IMR-90 (cell line): ENCODE measurements around the gene GRB10.

Experiments used
- CEBPB ChIP-seq: IDR thresholded peaks from 2 replicates; pipeline ENCODE4 v1.6.1; 2012; ENCODE audit warnings: low read depth, low read length, improper control_type of control experiment
- CTCF ChIP-seq: conservative IDR thresholded peaks from 2 replicates; pipeline ENCODE4 v1.5.1; 2012; ENCODE audit warnings: mild to moderate bottlenecking, low read depth, low read length, improper control_type of control experiment
- ELK1 ChIP-seq: fragments of 150-350 bp; IDR thresholded peaks from 2 replicates; pipeline ENCODE4 v1.6.1; 2016; ENCODE audit warnings: low read depth, mild to moderate bottlenecking, low read length, moderate library complexity, borderline replicate concordance
- MAFK ChIP-seq: IDR thresholded peaks from 2 replicates; pipeline ENCODE4 v1.6.1; 2012; ENCODE audit warnings: low read depth, low read length, improper control_type of control experiment
- MXI1 ChIP-seq: IDR thresholded peaks from 2 replicates; pipeline ENCODE4 v1.6.1; 2012; ENCODE audit warnings: low read depth, mild to moderate bottlenecking, low read length, moderate library complexity, borderline replicate concordance
- POLR2A ChIP-seq: IDR thresholded peaks from 2 replicates; pipeline ENCODE4 v1.6.1; 2012; ENCODE audit warnings: mild to moderate bottlenecking, low read depth, low read length
- RAD21 ChIP-seq: IDR thresholded peaks from 2 replicates; pipeline ENCODE4 v1.6.1; 2012; ENCODE audit warnings: low read length, improper control_type of control experiment
- RCOR1 ChIP-seq: IDR thresholded peaks from 2 replicates; pipeline ENCODE4 v1.6.1; 2012; ENCODE audit warnings: mild to moderate bottlenecking, low read length, improper control_type of control experiment; ENCODE audit not compliant: insufficient replicate concordance
- RFX5 ChIP-seq: IDR thresholded peaks from 2 replicates; pipeline ENCODE4 v1.8.0; 2012; ENCODE audit warnings: low read depth, mild to moderate bottlenecking, low read length, moderate library complexity
- SMC3 ChIP-seq: fragments of 150-350 bp; IDR thresholded peaks from 2 replicates; pipeline ENCODE4 v1.6.1; 2016; ENCODE audit warnings: low read depth, mild to moderate bottlenecking, antibody characterized with exemption, low read length, moderate library complexity
- USF2 ChIP-seq: fragments of 150-350 bp; IDR thresholded peaks from 2 replicates; pipeline ENCODE4 v1.6.1; 2017; ENCODE audit warnings: mild to moderate bottlenecking, antibody characterized with exemption, low read length, low read depth

- TF ChIP-seq CTCF (no peak), USF2 (no peak), POLR2A (no peak), MXI1 (no peak), RCOR1 (no peak), ELK1 (no peak), RAD21 (no peak), CEBPB (no peak), MAFK (no peak), RFX5 (no peak), SMC3 (no peak)
These were observed 55.6 kb downstream of the GRB10 start for GRCh38 chr7:50727072-50727471.
